Effector memory CD8-positive, alpha-beta T cell (primary cell): ENCODE results near the gene S100A4.

Experiments
- ATAC-seq: fragments of 150-1000 bp; cut with Tn5 transposase; replicated peaks from 2 replicates; pipeline ENCODE4 v1.10.0; 2021; ENCODE audit warnings: mild to moderate bottlenecking, moderate library complexity
- DNase-seq, 3 experiments: peaks; one replicate each; pipeline ENCODE4 v3.0.0; 2021
- H3K27ac Mint-ChIP-seq, 2 donors: one replicate each; pipeline ENCODE4 v1.8.0; 2022; ENCODE audit warnings: mild to moderate bottlenecking in 2 of 2, mixed read lengths in 2 of 2, moderate library complexity in 2 of 2
- H3K27me3 Mint-ChIP-seq, 2 donors: one replicate each; pipeline ENCODE4 v1.8.0; 2022; ENCODE audit warnings: mixed read lengths in 2 of 2
- H3K36me3 Mint-ChIP-seq: one replicate; pipeline ENCODE4 v1.8.0; 2022; ENCODE audit warnings: mild to moderate bottlenecking, moderate library complexity, mixed read lengths; ENCODE audit not compliant: insufficient read depth
- H3K4me1 Mint-ChIP-seq, 2 donors: one replicate each; pipeline ENCODE4 v1.8.0; 2022; ENCODE audit warnings: low read depth in 2 of 2, mixed read lengths in 2 of 2
- H3K4me3 Mint-ChIP-seq, 2 donors: one replicate each; pipeline ENCODE4 v1.8.0; 2022; ENCODE audit warnings: mild to moderate bottlenecking in 2 of 2, mixed read lengths in 2 of 2, moderate library complexity in 2 of 2
- H3K9me3 Mint-ChIP-seq, 2 donors: one replicate each; pipeline ENCODE4 v1.8.0; 2022; ENCODE audit warnings: mixed read lengths in 2 of 2

Gene S100A4

DNA sequence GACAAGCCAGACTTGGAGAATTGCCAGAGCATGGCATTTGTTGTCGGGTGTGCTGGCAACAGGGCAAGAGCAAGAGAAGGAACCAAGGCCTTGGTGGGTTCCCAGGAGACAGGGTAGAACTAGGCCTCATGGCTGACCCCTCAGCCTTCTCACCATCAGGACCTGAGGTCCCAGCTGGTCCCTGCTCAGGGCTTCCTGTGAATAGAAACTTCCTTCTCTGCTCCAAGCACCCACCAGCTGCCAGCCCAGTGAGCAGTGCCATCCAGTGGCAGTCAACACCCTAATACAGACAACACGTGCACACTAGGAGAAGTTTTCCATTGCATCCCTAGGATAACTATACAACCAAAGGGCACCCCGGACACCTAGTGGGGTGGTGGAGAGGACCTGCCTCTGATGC, 32.6 kb downstream of the S100A4 start:
- no peak for ATAC-seq
- Mint-ChIP-seq H3K4me1 (peaks cover 12% of the 10 kb centered on the region in 2 donors), H3K9me3 (no peaks in the 10 kb centered on the region), H3K27ac (no peak overlapping the region), H3K27me3 (no peaks in the 10 kb centered on the region), H3K4me3 (no peak overlapping the region), H3K36me3 (no peaks in the 10 kb centered on the region)
- DNase-seq: no peak

- peak; percentile 87 for ATAC-seq
- Mint-ChIP-seq H3K36me3 (no peaks in the 10 kb centered on the region), H3K9me3 (no peaks in the 10 kb centered on the region), H3K27ac (no peak overlapping the region), H3K4me1 (peaks cover 8% of the 10 kb centered on the region in 2 donors), H3K27me3 (no peaks in the 10 kb centered on the region), H3K4me3 (no peak overlapping the region)
- peak; percentile 77 to 78 (median 78) for DNase-seq
Observed at GRCh38 chr1:153510984-153511410, 34.6 kb downstream of the S100A4 start.

GRCh38 chr1:153509729-153510354, 35.8 kb downstream of the S100A4 start:
- Mint-ChIP-seq H3K27me3 (no peaks in the 10 kb centered on the region), H3K36me3 (no peaks in the 10 kb centered on the region), H3K27ac (no peak overlapping the region), H3K9me3 (no peaks in the 10 kb centered on the region), H3K4me1 (peaks cover 7 to 8% of the 10 kb centered on the region in 2 donors), H3K4me3 (no peak overlapping the region)
- DNase-seq: peak; percentile 62 to 69 (median 65)
- peak; percentile 77 for ATAC-seq

DNA sequence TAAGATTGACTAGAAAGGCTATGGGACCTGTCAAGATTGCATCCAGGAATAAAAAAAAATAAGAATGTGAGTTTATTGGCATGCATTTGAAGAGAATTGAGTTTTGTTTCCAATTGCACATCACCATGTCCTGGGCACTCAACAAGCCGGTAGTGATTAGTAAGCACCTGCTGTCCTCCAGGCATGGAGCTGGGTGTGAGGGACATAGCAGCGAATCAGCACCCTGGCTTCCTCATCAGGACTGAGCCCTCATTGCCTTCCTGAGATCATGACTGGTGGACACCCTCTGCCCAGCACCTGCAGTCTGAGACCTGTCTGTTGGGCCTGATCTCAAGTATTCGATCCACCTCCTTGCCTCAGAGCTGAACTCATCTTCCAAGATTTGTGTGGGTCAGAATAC, 36.6 kb downstream of the S100A4 start:
- no peak overlapping the region for H3K4me3 Mint-ChIP-seq
- peaks cover 7 to 8% of the 10 kb centered on the region in 2 donors for H3K4me1 Mint-ChIP-seq
- no peaks in the 10 kb centered on the region for H3K36me3 Mint-ChIP-seq
- ATAC-seq (no peak), DNase-seq (no peak)
- no peak overlapping the region for H3K27ac Mint-ChIP-seq
- no peaks in the 10 kb centered on the region for H3K9me3 Mint-ChIP-seq
- no peaks in the 10 kb centered on the region for H3K27me3 Mint-ChIP-seq

GRCh38 chr1:153507926-153508583, 37.6 kb downstream of the S100A4 start:
- Mint-ChIP-seq H3K4me3 (no peak overlapping the region), H3K36me3 (no peaks in the 10 kb centered on the region), H3K4me1 (peaks cover 5 to 7% of the 10 kb centered on the region in 2 donors), H3K27ac (peak overlapping the region in 1 of 2 donors; percentile 46), H3K27me3 (no peaks in the 10 kb centered on the region), H3K9me3 (no peaks in the 10 kb centered on the region)
- ATAC-seq: no peak
- no peak for DNase-seq

DNA sequence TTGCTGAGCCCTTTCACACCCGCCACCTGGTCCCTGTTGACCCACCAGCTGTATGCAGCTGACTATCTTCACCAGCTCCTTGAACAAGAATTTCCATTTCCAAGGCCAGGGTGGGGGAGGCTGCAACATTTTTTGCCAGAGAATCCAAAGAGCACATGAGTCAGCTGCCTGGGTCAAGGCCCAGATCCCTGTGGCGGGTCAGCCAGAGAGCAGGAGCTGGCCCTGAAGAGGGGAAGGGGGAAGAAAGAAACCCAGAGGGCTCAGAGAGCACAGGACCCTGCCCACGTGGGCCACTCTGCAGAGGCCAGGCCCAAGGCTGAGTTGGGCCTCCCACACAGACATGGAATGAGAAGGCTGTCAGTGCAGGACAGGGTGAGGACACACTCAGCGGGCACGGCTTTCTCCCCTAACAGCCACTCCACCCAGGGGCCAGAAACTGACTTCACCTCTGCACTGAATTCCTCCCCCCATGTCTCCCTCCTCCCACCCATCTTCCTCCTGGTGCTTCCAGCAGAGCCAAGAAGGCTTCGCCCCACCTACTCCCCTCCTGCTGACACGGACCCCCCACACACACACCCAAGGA, 38.7 kb downstream of the S100A4 start:
- Mint-ChIP-seq H3K4me3 (no peak overlapping the region), H3K36me3 (no peaks in the 10 kb centered on the region), H3K27me3 (peaks cover 0 to 4% of the 10 kb centered on the region in 2 donors), H3K4me1 (peaks cover 5 to 7% of the 10 kb centered on the region in 2 donors), H3K9me3 (no peaks in the 10 kb centered on the region), H3K27ac (no peak overlapping the region)
- DNase-seq (no peak), ATAC-seq (no peak)

DNA sequence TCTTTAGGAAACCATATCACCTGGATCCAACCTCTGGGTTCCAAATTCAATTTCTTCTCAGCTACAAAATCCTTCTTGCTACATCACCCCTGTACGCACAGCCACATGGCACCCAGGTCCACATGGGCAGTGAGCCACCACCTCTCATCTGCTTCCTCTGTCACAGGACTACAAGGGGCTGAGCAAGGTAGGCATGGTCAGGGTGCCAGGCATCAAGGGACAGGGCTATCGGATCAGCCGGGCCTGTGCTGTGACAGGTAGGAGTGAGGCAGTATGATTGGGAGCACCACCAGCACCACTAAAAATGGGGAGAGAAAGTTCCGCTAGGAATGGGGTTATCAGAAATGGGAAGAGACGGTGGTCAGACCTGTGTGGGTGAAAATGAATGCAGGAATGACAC, 39.2 kb downstream of the S100A4 start:
- Mint-ChIP-seq H3K27me3 (peaks cover 0 to 6% of the 10 kb centered on the region in 2 donors), H3K36me3 (no peaks in the 10 kb centered on the region), H3K4me3 (no peak overlapping the region), H3K27ac (no peak overlapping the region), H3K4me1 (peaks cover 5 to 6% of the 10 kb centered on the region in 2 donors), H3K9me3 (no peaks in the 10 kb centered on the region)
- ATAC-seq (no peak), DNase-seq (no peak)

DNA sequence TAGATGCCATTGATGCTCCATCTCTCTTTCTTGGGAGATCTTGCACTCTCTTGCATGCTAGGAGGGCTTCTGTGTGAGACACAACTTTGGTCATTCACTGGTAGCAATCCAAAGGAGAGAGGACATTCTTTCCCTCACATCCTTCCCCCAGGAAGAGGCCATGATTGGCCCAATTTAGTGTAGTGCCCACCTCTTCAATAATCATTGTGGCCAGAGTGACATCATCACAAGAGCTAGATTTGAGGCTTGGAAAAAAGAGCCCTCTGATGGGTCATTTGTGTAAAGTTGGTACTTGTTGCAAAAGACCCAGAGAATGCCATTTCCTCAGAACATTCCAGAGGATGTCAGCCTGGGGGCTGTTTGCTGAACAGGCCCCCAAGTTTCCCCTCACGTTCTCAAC, 40.0 kb downstream of the S100A4 start:
- H3K9me3 Mint-ChIP-seq: no peaks in the 10 kb centered on the region
- ATAC-seq: no peak
- no peaks in the 10 kb centered on the region for H3K4me1 Mint-ChIP-seq
- no peak overlapping the region for H3K27ac Mint-ChIP-seq
- H3K36me3 Mint-ChIP-seq: no peaks in the 10 kb centered on the region
- H3K4me3 Mint-ChIP-seq: no peak overlapping the region
- peaks cover 2 to 6% of the 10 kb centered on the region in 2 donors for H3K27me3 Mint-ChIP-seq
- DNase-seq: no peak

DNA sequence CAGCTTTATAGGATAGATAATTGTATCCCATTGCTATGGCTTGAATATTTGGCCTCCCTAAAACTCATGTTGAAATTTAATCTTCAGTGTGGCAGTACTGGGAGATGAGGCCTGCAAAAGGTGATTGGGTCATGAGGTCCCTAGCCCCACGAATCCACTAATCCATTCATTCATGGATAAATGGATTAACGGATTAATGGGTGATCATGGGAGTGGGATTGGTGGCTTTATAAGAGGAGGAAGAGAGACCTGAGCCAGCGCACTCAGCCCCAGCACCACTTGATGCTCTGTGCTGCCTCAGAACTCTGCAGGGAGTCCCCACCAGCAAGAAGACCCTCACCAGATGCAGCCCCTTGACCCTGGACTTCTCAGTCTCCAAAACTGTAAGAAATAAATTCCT, 41.8 kb downstream of the S100A4 start:
- no peaks in the 10 kb centered on the region for H3K36me3 Mint-ChIP-seq
- no peaks in the 10 kb centered on the region for H3K9me3 Mint-ChIP-seq

DNA sequence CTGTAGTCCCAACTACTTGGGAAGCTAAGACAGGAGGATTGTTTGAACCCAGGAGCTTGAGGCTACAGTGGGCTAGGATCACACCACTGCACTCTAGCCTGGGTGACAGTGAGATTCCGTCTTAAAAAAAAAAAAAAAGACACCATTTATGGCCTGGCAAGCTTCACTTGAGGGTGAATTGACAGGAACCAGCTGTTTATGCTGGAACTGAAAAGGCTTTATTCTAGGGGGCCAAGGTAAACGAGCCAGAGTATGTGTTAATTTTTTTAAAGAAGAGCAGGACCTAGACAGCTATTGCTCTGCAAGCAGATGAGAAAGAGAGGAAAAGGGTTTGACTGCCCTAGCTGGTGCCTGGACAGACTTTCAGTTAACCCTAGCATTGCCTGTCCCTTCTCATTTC, 46.9 kb downstream of the S100A4 start:
- H3K9me3 Mint-ChIP-seq: no peaks in the 10 kb centered on the region
- no peak for ATAC-seq
- H3K4me1 Mint-ChIP-seq: no peaks in the 10 kb centered on the region
- no peaks in the 10 kb centered on the region for H3K36me3 Mint-ChIP-seq
- DNase-seq: no peak
- no peak overlapping the region for H3K27ac Mint-ChIP-seq
- H3K4me3 Mint-ChIP-seq: no peak overlapping the region
- peaks cover 39 to 49% of the 10 kb centered on the region in 2 donors for H3K27me3 Mint-ChIP-seq

More for the DNA sequence above, 41.8 kb downstream of the S100A4 start:
- H3K27me3 Mint-ChIP-seq: peaks cover 18 to 21% of the 10 kb centered on the region in 2 donors
- ATAC-seq: no peak
- no peak overlapping the region for H3K4me3 Mint-ChIP-seq
- DNase-seq: no peak
- H3K27ac Mint-ChIP-seq: no peak overlapping the region
- no peaks in the 10 kb centered on the region for H3K4me1 Mint-ChIP-seq

GRCh38 chr1:153495536-153495935, 50.1 kb downstream of the S100A4 start:
- Mint-ChIP-seq H3K27ac (no peak overlapping the region), H3K9me3 (no peaks in the 10 kb centered on the region), H3K4me1 (no peaks in the 10 kb centered on the region), H3K36me3 (no peaks in the 10 kb centered on the region), H3K27me3 (peaks cover 52 to 78% of the 10 kb centered on the region in 2 donors), H3K4me3 (no peak overlapping the region)
- ATAC-seq (no peak), DNase-seq (no peak)

GRCh38 chr1:153494976-153495535, 50.5 kb downstream of the S100A4 start:
- H3K4me1 Mint-ChIP-seq: no peaks in the 10 kb centered on the region
- no peak overlapping the region for H3K27ac Mint-ChIP-seq

More at GRCh38 chr1:153494976-153495535, 50.5 kb downstream of the S100A4 start:
- Mint-ChIP-seq H3K27me3 (peaks cover 53 to 74% of the 10 kb centered on the region in 2 donors), H3K9me3 (no peaks in the 10 kb centered on the region), H3K4me3 (no peak overlapping the region), H3K36me3 (no peaks in the 10 kb centered on the region)
- ATAC-seq: peak; percentile 51
- peak; percentile 60 to 71 (median 62) for DNase-seq
